ENCODE measurements around the gene ZC3HAV1.
"Not testable (repeated sequence)": the region's sequence is repeated elsewhere in the genome, so short reads cannot be mapped to it uniquely, and the experiment has no call there.

DNA sequence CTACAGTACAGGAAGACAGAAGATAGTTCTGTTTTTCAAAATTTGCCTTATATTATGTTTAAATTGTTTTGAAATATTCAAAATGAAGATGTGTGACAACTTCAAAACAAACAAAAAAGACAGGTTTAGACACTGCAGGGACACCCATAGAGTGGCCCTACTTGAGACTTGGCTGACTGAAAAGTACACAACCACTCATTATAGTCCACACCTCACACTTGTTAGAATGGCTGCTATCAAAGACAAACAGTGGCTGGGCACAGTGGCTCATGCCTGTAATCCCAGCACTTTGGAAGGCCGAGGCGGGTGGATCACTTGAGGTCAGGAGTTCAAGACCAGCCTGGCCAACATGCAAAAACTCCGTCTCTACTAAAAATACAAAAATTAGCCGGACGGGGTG is 31.8 kb downstream of the ZC3HAV1 start:
- TF ChIP-seq, protein P1, sequence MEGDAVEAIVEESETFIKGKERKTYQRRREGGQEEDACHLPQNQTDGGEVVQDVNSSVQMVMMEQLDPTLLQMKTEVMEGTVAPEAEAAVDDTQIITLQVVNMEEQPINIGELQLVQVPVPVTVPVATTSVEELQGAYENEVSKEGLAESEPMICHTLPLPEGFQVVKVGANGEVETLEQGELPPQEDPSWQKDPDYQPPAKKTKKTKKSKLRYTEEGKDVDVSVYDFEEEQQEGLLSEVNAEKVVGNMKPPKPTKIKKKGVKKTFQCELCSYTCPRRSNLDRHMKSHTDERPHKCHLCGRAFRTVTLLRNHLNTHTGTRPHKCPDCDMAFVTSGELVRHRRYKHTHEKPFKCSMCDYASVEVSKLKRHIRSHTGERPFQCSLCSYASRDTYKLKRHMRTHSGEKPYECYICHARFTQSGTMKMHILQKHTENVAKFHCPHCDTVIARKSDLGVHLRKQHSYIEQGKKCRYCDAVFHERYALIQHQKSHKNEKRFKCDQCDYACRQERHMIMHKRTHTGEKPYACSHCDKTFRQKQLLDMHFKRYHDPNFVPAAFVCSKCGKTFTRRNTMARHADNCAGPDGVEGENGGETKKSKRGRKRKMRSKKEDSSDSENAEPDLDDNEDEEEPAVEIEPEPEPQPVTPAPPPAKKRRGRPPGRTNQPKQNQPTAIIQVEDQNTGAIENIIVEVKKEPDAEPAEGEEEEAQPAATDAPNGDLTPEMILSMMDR (conservative IDR thresholded peaks at IDR 0.05; ENCODE audit: low read depth, low read length), result not testable (repeated sequence)
- TF ChIP-seq FOS (IDR thresholded peaks at IDR 0.05; ENCODE audit: low read depth, low read length); BHLHE40 (IDR thresholded peaks at IDR 0.05; ENCODE audit: low read depth, low read length); RAD21 (IDR thresholded peaks at IDR 0.05; ENCODE audit: low read length); MAFK (IDR thresholded peaks at IDR 0.05; ENCODE audit: low read depth, low read length); POLR2A (IDR thresholded peaks at IDR 0.05; ENCODE audit: low read depth, low read length); MXI1 (IDR thresholded peaks at IDR 0.05; ENCODE audit: borderline replicate concordance, low read depth, low read length); NFE2L2 (IDR thresholded peaks at IDR 0.05; ENCODE audit: low read depth, low read length); RCOR1 (IDR thresholded peaks at IDR 0.05; ENCODE audit: insufficient replicate concordance, low read length): not testable (repeated sequence)
